Measurements from ENCODE around the gene FXYD7. TPM values are rescaled to one million over a fixed set of nuclear protein-coding genes. Genes with fewer than 3 reads are reported as not detected.
A peak's percentile ranks its signal among the peaks of the same experiment; 100 is the strongest.

FXYD7 gene
- total RNA-seq, 4 donors from 2014 or later = not detected

- Histone ChIP-seq H3K4me3 (peak overlapping the region; percentile 52 to 65 (median 58)), H3K27me3 (no peaks in the 10 kb centered on the region), H3K27ac (peak overlapping the region; percentile 91 to 95 (median 93)), H3K36me3 (peaks cover 0 to 12% (median 0%) of the 10 kb centered on the region in 3 donors), H3K4me1 (peaks cover 35 to 96% (median 39%) of the 10 kb centered on the region in 3 donors), H3K9me3 (no peaks in the 10 kb centered on the region)
- TF ChIP-seq CTCF (IDR thresholded peaks at IDR 0.05) = no peak
- no peak for TF ChIP-seq POLR2A (IDR thresholded peaks at IDR 0.05)
- WGBS, 2 donors = 32 to 43% methylated on average over 9 to 10 of the region's 11 CpGs
- DNase-seq = no peak
- intact Hi-C loops (cut with DNase I) = no loop called here
Measured at GRCh38 chr19:35117799-35118198, 25.3 kb upstream of the FXYD7 start.

DNA sequence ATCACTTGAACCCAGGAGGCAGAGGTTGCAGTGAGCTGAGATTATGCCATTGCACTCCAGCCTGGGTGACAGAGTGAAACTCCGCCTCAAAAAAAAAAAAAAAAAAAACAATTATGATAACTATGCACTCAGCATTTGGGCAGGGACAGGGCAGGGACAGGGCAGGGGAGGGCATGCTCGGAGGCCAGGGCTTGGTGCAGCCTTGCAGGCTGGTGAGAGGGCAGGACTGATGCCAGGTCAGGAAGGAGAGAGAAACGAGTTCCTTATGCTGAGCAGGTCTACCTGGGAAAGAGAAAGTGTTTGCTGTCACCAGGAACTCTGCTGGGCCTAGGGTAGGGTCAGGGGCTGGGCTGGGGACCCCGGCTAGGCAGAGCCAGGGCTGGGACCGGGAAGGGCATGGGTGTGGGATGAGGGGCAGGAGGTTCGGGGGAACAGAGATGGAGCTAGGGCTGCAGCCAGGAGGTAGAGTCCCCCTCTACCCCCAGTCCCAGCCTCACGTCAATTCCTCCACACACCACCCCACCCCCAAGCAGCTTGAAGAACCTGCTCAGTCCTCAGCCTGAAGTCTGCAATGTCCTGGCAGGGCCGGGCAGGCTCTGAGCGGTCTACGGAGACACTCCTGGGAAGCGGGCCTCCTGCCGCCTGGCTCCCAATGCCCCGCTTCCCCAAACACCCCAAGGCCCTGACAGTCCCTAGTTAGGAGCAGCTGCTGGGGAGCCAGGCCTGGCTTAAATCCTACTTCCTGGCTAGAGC, 24.6 kb upstream of the FXYD7 start:
- 36 to 44% methylated on average over 5 to 6 of the region's 13 CpGs for WGBS, 2 donors
- no peaks in the 10 kb centered on the region for H3K27me3 ChIP-seq
- DNase-seq = no peak
- H3K36me3 ChIP-seq = peaks cover 0 to 12% (median 0%) of the 10 kb centered on the region in 3 donors
- peaks cover 41 to 96% (median 45%) of the 10 kb centered on the region in 3 donors for H3K4me1 ChIP-seq
- peak overlapping the region; percentile 52 to 65 (median 58) for H3K4me3 ChIP-seq
- H3K9me3 ChIP-seq = no peaks in the 10 kb centered on the region
- TF ChIP-seq POLR2A (IDR thresholded peaks at IDR 0.05) (peak in 2 of 4 donors; percentile 9 to 54), CTCF (IDR thresholded peaks at IDR 0.05) (no peak)
- intact Hi-C loops (cut with DNase I) = no loop called here
- peak overlapping the region; percentile 91 to 95 (median 93) for H3K27ac ChIP-seq

GRCh38 chr19:35119091-35119490, 24.0 kb upstream of the FXYD7 start:
- Histone ChIP-seq H3K4me1 (peaks cover 48 to 96% (median 50%) of the 10 kb centered on the region in 3 donors), H3K27ac (peak overlapping the region; percentile 87 to 95 (median 93))
- WGBS, 2 donors = 24 to 40% methylated on average over 2 to 5 of the region's 14 CpGs

GRCh38 chr19:35119578-35120155, 23.4 kb upstream of the FXYD7 start:
- WGBS, 2 donors = 33 to 57% methylated on average over 7 to 9 of the region's 9 CpGs
- intact Hi-C loops (cut with DNase I) = no loop called here
- H3K4me1 ChIP-seq = peaks cover 45 to 96% (median 50%) of the 10 kb centered on the region in 3 donors
- no peaks in the 10 kb centered on the region for H3K9me3 ChIP-seq
- peak overlapping the region; percentile 87 to 95 (median 93) for H3K27ac ChIP-seq
- H3K27me3 ChIP-seq = no peaks in the 10 kb centered on the region
- TF ChIP-seq CTCF (IDR thresholded peaks at IDR 0.05) = no peak
- H3K4me3 ChIP-seq = peak overlapping the region; percentile 52 to 65 (median 58)
- H3K36me3 ChIP-seq = peaks cover 0 to 12% (median 0%) of the 10 kb centered on the region in 3 donors
- DNase-seq = no peak

More at GRCh38 chr19:35119091-35119490, 24.0 kb upstream of the FXYD7 start:
- Histone ChIP-seq H3K36me3 (peaks cover 0 to 12% (median 0%) of the 10 kb centered on the region in 3 donors), H3K9me3 (no peaks in the 10 kb centered on the region), H3K27me3 (no peaks in the 10 kb centered on the region), H3K4me3 (peak overlapping the region; percentile 52 to 65 (median 58))
- intact Hi-C loops (cut with DNase I) = no loop called here
- TF ChIP-seq CTCF (IDR thresholded peaks at IDR 0.05) (no peak), POLR2A (IDR thresholded peaks at IDR 0.05) (no peak)
- DNase-seq = no peak

DNA sequence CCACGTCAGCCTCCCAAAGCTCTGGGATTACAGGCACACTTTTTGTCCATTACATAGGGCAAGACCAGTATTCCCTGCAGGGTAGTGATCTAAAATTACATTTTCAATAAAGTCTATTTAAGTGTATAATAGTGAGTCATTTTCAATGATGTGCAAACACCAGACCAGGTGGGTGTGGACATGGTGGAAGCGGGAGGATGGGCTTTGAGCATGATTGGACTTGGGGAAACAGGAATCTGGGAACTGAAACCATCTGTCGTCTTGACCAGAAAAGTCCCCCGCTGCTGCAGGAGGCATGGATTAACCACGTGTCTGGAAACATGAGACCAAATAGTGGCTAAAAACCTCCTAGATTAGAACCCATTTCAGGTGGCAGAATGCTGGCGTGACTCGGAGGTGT, 22.6 kb upstream of the FXYD7 start:
- intact Hi-C loops (cut with DNase I) = no loop called here
- Histone ChIP-seq H3K4me1 (peaks cover 50 to 96% (median 50%) of the 10 kb centered on the region in 3 donors), H3K27ac (peak overlapping the region; percentile 87 to 95 (median 93)), H3K36me3 (peaks cover 0 to 12% (median 0%) of the 10 kb centered on the region in 3 donors), H3K4me3 (peak overlapping the region in 3 of 4 donors; percentile 54 to 65 (median 63)), H3K27me3 (no peaks in the 10 kb centered on the region), H3K9me3 (no peaks in the 10 kb centered on the region)
- TF ChIP-seq CTCF (IDR thresholded peaks at IDR 0.05) (no peak), POLR2A (IDR thresholded peaks at IDR 0.05) (no peak)
- DNase-seq = no peak
- WGBS, 2 donors = 25 to 29% methylated on average over 7 of the region's 7 CpGs

Measured in esophagus squamous epithelium (tissue), 5 donors.